ENCODE data around the gene SARNP.
"Not testable (repeated sequence)": the region's sequence is repeated elsewhere in the genome, so short reads cannot be mapped to it uniquely, and the experiment has no call there.

- TF ChIP-seq POLR2A, CTCF (IDR thresholded peaks at IDR 0.05): not testable (repeated sequence)
Measured at GRCh38 chr12:55862931-55863330, 45.4 kb upstream of the SARNP start.
